ENCODE results near the gene SOX1. TPM values are rescaled to one million over a fixed set of nuclear protein-coding genes. Genes with fewer than 3 reads are reported as not detected.

The SOX1 gene
- total and polyA plus RNA-seq, 2 experiments from 2014 or later: not detected

DNA sequence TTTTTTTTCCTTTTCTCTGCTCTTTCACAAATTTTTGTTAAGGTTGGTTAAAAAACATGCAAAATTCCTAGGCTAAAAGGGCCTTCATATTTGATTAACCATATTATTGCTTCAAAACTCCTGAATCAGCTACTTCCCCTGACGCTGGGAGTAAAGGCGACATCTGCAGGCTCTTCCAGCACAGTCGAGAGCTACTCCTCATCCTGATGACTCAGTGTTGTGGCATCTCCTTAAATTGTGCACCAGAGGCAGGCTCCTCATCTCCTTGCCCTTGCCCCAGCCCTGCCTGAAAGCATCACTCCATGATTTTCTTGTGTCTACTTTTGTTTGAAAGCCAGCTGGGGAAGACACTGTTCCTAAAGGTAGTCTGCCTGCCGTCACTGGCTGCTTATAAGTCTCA is 24.5 kb upstream of the SOX1 start:
- no peaks in the 10 kb centered on the region for H3K9me2 ChIP-seq (ENCODE audit: insufficient read depth)
- TF ChIP-seq EZH2 (IDR thresholded peaks at IDR 0.05; ENCODE audit: insufficient read depth, poor library complexity, severe bottlenecking): no peak
- no peak for TF ChIP-seq EZH2phosphoT487 (IDR thresholded peaks at IDR 0.05; ENCODE audit: insufficient read depth, low read depth)
- no peak overlapping the region for H3K4me3 ChIP-seq
- no peaks in the 10 kb centered on the region for H3K27me3 ChIP-seq (replicated peaks; ENCODE audit: insufficient read depth)
- H4K20me1 ChIP-seq (ENCODE audit: insufficient read depth): no peaks in the 10 kb centered on the region
- H3K79me2 ChIP-seq (ENCODE audit: insufficient read depth): no peaks in the 10 kb centered on the region
- no peak overlapping the region for H3K4me2 ChIP-seq (ENCODE audit: unreplicated experiment)
- no peak overlapping the region for H3K27ac ChIP-seq
- H3K4me1 ChIP-seq (ENCODE audit: insufficient read depth): no peaks in the 10 kb centered on the region
- H3F3A ChIP-seq (ENCODE audit: insufficient read depth): no peaks in the 10 kb centered on the region
- WGBS, 2 experiments (ENCODE audit: low coverage in 1 of 2, low lambda C conversion rate in 2 of 2, missing lambda C conversion rate in 2 of 2): 43 to 49% methylated on average over 4 of the region's 4 CpGs
- H3K9ac ChIP-seq: no peak overlapping the region
- no peak for DNase-seq
- in situ Hi-C loops (cut with MboI): no loop called here
- H3K36me3 ChIP-seq (ENCODE audit: low read depth): no peaks in the 10 kb centered on the region
- H2AFZ ChIP-seq: no peak overlapping the region
- H3K9me3 ChIP-seq (ENCODE audit: low read depth): no peaks in the 10 kb centered on the region

DNA sequence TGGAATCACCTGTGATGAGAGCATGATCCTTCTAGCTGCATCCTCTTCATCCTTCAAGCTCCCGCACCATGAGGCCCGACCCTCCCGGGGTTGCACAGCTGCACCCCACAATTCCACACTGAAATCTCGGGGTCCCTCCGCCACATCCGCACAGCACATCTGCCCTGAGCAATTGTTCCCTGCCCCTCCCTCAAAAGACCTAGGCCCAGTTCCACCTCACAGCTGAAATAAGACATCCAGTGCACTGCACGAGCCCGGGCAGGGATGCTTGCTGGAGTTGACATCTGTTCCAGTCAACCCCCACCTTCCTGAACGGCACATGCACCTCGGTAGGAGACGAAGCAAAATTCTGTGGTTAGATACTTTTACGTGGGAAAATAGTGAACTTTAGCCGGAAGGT is 14.7 kb upstream of the SOX1 start:
- 27 to 31% methylated on average over 13 of the region's 13 CpGs for WGBS, 2 experiments (ENCODE audit: low coverage in 1 of 2, low lambda C conversion rate in 2 of 2, missing lambda C conversion rate in 2 of 2)

DNA sequence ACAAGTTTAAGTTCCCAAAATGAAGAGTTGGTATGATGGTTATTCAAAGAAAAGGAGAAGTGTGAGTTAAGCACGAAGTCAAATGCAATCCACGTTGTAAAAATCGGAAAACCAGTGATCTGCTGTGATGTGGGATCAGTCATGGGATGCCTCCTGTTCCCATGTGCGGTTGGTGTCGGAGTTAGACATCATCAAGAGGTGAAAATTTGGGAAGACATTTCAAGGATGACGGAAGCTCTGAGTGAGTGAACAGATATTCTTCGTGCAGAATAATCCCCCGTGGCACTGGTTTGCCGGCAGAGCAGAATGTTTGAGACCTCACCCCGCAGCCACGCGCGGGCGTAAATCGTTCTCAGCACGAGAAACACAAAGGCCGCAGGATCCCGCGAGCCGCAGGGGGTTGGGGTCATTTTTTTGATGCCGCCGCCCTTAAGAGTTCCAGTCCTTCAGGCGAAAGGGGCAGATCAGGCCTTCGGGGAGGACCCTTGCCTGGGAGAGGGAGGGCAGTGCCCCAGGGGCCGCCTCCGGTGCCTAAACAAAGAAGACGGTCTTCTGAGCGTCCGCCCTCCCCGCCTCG is 13.7 kb upstream of the SOX1 start:
- WGBS, 2 experiments (ENCODE audit: low coverage in 1 of 2, low lambda C conversion rate in 2 of 2, missing lambda C conversion rate in 2 of 2): 13 to 16% methylated on average over 25 to 31 of the region's 31 CpGs
- no peaks in the 10 kb centered on the region for H3K4me1 ChIP-seq (ENCODE audit: insufficient read depth)
- H3K9me3 ChIP-seq (ENCODE audit: low read depth): no peaks in the 10 kb centered on the region
- H3K79me2 ChIP-seq (ENCODE audit: insufficient read depth): no peaks in the 10 kb centered on the region
- peaks cover 56% of the 10 kb centered on the region for H3K27me3 ChIP-seq (replicated peaks; ENCODE audit: insufficient read depth)
- no peak overlapping the region for H3K9ac ChIP-seq
- H4K20me1 ChIP-seq (ENCODE audit: insufficient read depth): no peaks in the 10 kb centered on the region
- no peaks in the 10 kb centered on the region for H3F3A ChIP-seq (ENCODE audit: insufficient read depth)
- in situ Hi-C loops (cut with MboI): no loop called here
- H3K4me3 ChIP-seq: no peak overlapping the region
- TF ChIP-seq EZH2 (IDR thresholded peaks at IDR 0.05; ENCODE audit: insufficient read depth, poor library complexity, severe bottlenecking): no peak
- no peak for TF ChIP-seq EZH2phosphoT487 (IDR thresholded peaks at IDR 0.05; ENCODE audit: insufficient read depth, low read depth)
- no peak overlapping the region for H3K27ac ChIP-seq
- H3K9me2 ChIP-seq (ENCODE audit: insufficient read depth): no peaks in the 10 kb centered on the region
- H3K4me2 ChIP-seq (ENCODE audit: unreplicated experiment): no peak overlapping the region
- DNase-seq: no peak
- H3K36me3 ChIP-seq (ENCODE audit: low read depth): no peaks in the 10 kb centered on the region
- H2AFZ ChIP-seq: no peak overlapping the region

More for the DNA sequence above, 14.7 kb upstream of the SOX1 start:
- H3K4me3 ChIP-seq: no peak overlapping the region
- H2AFZ ChIP-seq: no peak overlapping the region
- TF ChIP-seq EZH2 (IDR thresholded peaks at IDR 0.05; ENCODE audit: insufficient read depth, poor library complexity, severe bottlenecking) (no peak), EZH2phosphoT487 (IDR thresholded peaks at IDR 0.05; ENCODE audit: insufficient read depth, low read depth) (no peak)
- no peaks in the 10 kb centered on the region for H4K20me1 ChIP-seq (ENCODE audit: insufficient read depth)
- no peaks in the 10 kb centered on the region for H3K79me2 ChIP-seq (ENCODE audit: insufficient read depth)
- no peaks in the 10 kb centered on the region for H3F3A ChIP-seq (ENCODE audit: insufficient read depth)
- in situ Hi-C loops (cut with MboI): no loop called here
- peaks cover 48% of the 10 kb centered on the region for H3K27me3 ChIP-seq (replicated peaks; ENCODE audit: insufficient read depth)
- DNase-seq: no peak
- no peaks in the 10 kb centered on the region for H3K9me3 ChIP-seq (ENCODE audit: low read depth)
- H3K9ac ChIP-seq: no peak overlapping the region
- no peaks in the 10 kb centered on the region for H3K36me3 ChIP-seq (ENCODE audit: low read depth)
- no peaks in the 10 kb centered on the region for H3K4me1 ChIP-seq (ENCODE audit: insufficient read depth)
- H3K9me2 ChIP-seq (ENCODE audit: insufficient read depth): no peaks in the 10 kb centered on the region
- H3K4me2 ChIP-seq (ENCODE audit: unreplicated experiment): no peak overlapping the region
- no peak overlapping the region for H3K27ac ChIP-seq

DNA sequence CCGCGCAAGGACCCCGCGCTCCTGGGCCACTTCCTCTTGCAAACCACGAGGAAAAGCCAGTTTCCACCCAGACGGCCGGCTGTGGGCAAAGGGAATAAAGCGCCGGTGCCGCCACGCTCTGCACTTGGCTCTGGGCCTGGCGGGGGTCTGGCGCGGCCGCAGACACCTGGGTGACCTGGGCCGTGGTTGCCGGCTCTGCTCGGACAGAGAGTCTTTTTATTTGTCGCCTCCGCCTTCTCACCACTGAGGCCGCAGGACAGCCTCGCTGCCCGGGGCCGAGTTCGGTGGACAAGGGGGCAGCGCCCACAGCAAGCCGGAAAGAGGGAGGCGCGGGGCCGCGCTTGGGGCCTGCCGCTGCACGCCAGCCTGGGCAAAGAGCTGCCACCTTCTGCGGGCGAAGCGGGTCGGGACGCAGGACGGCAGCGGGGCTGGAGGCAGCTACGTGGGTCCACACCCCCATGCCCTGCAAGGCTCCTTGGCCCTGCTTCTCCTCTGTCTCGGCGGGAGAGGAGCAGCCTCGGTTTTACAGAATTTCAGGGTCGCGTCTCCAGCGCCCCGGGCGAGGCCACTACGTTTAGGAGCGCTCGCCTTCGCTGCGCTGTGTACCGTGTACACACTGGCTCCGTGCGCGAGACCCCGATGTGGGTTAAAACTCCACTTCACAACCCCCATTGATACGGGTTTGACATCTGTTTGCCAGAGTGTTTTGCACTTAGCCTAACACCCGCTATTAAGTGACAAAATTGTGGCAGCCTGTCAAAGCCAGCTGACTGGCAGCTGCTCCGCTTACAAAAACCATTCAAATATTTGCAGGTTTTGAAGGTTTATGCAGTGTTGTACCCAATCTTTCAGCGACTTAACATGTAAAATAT is 13.0 kb upstream of the SOX1 start:
- H3K9ac ChIP-seq: no peak overlapping the region
- no peaks in the 10 kb centered on the region for H3K36me3 ChIP-seq (ENCODE audit: low read depth)
- TF ChIP-seq EZH2phosphoT487 (IDR thresholded peaks at IDR 0.05; ENCODE audit: insufficient read depth, low read depth): no peak
- TF ChIP-seq EZH2 (IDR thresholded peaks at IDR 0.05; ENCODE audit: insufficient read depth, poor library complexity, severe bottlenecking): no peak
- DNase-seq: no peak
- H3K27ac ChIP-seq: no peak overlapping the region
- no peak overlapping the region for H3K4me2 ChIP-seq (ENCODE audit: unreplicated experiment)
- no peaks in the 10 kb centered on the region for H3K4me1 ChIP-seq (ENCODE audit: insufficient read depth)
- in situ Hi-C loops (cut with MboI): no loop called here
- no peaks in the 10 kb centered on the region for H3K79me2 ChIP-seq (ENCODE audit: insufficient read depth)
- H3K9me2 ChIP-seq (ENCODE audit: insufficient read depth): no peaks in the 10 kb centered on the region
- H3K27me3 ChIP-seq (replicated peaks; ENCODE audit: insufficient read depth): peaks cover 64% of the 10 kb centered on the region
- H4K20me1 ChIP-seq (ENCODE audit: insufficient read depth): no peaks in the 10 kb centered on the region
- no peaks in the 10 kb centered on the region for H3K9me3 ChIP-seq (ENCODE audit: low read depth)
- H3K4me3 ChIP-seq: no peak overlapping the region
- no peak overlapping the region for H2AFZ ChIP-seq
- H3F3A ChIP-seq (ENCODE audit: insufficient read depth): no peaks in the 10 kb centered on the region
- WGBS, 2 experiments (ENCODE audit: low coverage in 1 of 2, low lambda C conversion rate in 2 of 2, missing lambda C conversion rate in 2 of 2): 4 to 5% methylated on average over 50 to 57 of the region's 63 CpGs
